SK-N-SH (cell line): ENCODE results near the gene CTDSPL2. TPM values are rescaled to one million over a fixed set of nuclear protein-coding genes. Genes with fewer than 3 reads are reported as not detected.
"Not testable (repeated sequence)": the region's sequence is repeated elsewhere in the genome, so short reads cannot be mapped to it uniquely, and the experiment has no call there.

Experiments used
- CTCF ChIA-PET: fragments of 300-600, 350-600 bp; formaldehyde crosslinking; extraction: SDS; loops from one replicate; lab custom pipeline; 2021; lab: Yijun Ruan, JAX
- POLR2A ChIA-PET: fragments of 350-600 bp; sonication (Branson Sonifier 250); formaldehyde crosslinking; extraction: SDS; loops from one replicate; lab custom pipeline; 2020; ENCODE audit warnings: antibody characterized with exemption, inconsistent platforms; lab: Yijun Ruan, JAX
- DNase-seq: peaks from one replicate; pipeline ENCODE4 v3.0.0; 2012
- H2AFZ ChIP-seq: fragments of 200-600 bp; sonication (generic); 2 replicates; pipeline ENCODE4 v1.8.1; 2016; ENCODE audit warnings: antibody characterized with exemption, mild to moderate bottlenecking, low read depth
- H3F3A ChIP-seq: fragments of 200-600 bp; sonication (generic); replicated peaks from 2 replicates; pipeline ENCODE3; 2016; ENCODE audit warnings: antibody characterized with exemption, mild to moderate bottlenecking; ENCODE audit not compliant: insufficient read depth
- H3K27ac ChIP-seq, 2 experiments: fragments of 200-500 bp in 1 of 2; fragments of 200-600 bp in 1 of 2; sonication (Bioruptor generic) in 1 of 2; sonication (generic), shearing (Covaris generic) in 1 of 2; 2 replicates each; pipeline versions ENCODE4 v1.5.1 to v1.6.1; 2014 to 2016; ENCODE audit warnings: low read depth in 2 of 2, inconsistent platforms in 1 of 2, low read length in 1 of 2, mild to moderate bottlenecking in 1 of 2, mixed read lengths in 1 of 2
- H3K27me3 ChIP-seq: fragments of 200-600 bp; sonication (generic), shearing (Covaris generic); 2 replicates; pipeline ENCODE4 v1.6.1; 2016; ENCODE audit warnings: mixed run types; ENCODE audit not compliant: insufficient read depth
- H3K36me3 ChIP-seq, 2 experiments: fragments of 200-500 bp in 1 of 2; fragments of 200-600 bp in 1 of 2; sonication (Bioruptor generic) in 1 of 2; sonication (generic) in 1 of 2; replicated peaks in 1 of 2; 2 replicates each; pipeline versions ENCODE3 to v1.5.1; 2014 to 2016; ENCODE audit warnings: low read length in 1 of 2, mild to moderate bottlenecking in 1 of 2; ENCODE audit not compliant: insufficient read depth in 2 of 2, control insufficient read depth in 1 of 2
- H3K4me1 ChIP-seq, 2 experiments: fragments of 200-500 bp in 1 of 2; fragments of 200-600 bp in 1 of 2; sonication (Bioruptor generic) in 1 of 2; sonication (generic), shearing (Covaris generic) in 1 of 2; 2 replicates each; pipeline versions ENCODE4 v1.5.1 to v1.6.1; 2014 to 2016; ENCODE audit warnings: low read depth in 1 of 2, low read length in 1 of 2, mixed run types in 1 of 2; ENCODE audit not compliant: insufficient read depth in 2 of 2, control insufficient read depth in 1 of 2
- H3K4me2 ChIP-seq: fragments of 200-600 bp; sonication (generic), shearing (Covaris generic); 2 replicates; pipeline ENCODE4 v1.6.1; 2017; ENCODE audit warnings: mixed run types
- H3K4me3 ChIP-seq, 2 experiments: fragments of 200-500 bp in 1 of 2; fragments of 200-600 bp in 1 of 2; sonication (Bioruptor generic) in 1 of 2; sonication (generic), shearing (Covaris generic) in 1 of 2; 2 replicates each; pipeline versions ENCODE4 v1.5.1 to v1.8.1; 2014 to 2016; ENCODE audit warnings: low read depth in 2 of 2, inconsistent platforms in 1 of 2, low read length in 1 of 2, mild to moderate bottlenecking in 1 of 2, mixed read lengths in 1 of 2, moderate library complexity in 1 of 2
- H3K79me2 ChIP-seq: fragments of 200-600 bp; sonication (generic); 2 replicates; pipeline ENCODE4 v1.8.1; 2017; ENCODE audit warnings: mild to moderate bottlenecking; ENCODE audit not compliant: insufficient read depth
- H3K9ac ChIP-seq: fragments of 200-600 bp; sonication (generic); 2 replicates; pipeline ENCODE4 v1.6.1; 2017; ENCODE audit warnings: mixed run types
- H3K9me2 ChIP-seq: fragments of 200-600 bp; sonication (generic); 2 replicates; pipeline ENCODE4 v1.6.1; 2017; ENCODE audit warnings: mixed run types
- H3K9me3 ChIP-seq: fragments of 200-600 bp; sonication (generic); 2 replicates; pipeline ENCODE4 v1.6.1; 2017; ENCODE audit warnings: mixed run types, mild to moderate bottlenecking, moderate library complexity
- H4K20me1 ChIP-seq: fragments of 200-600 bp; sonication (generic); 2 replicates; pipeline ENCODE4 v1.6.1; 2017; ENCODE audit warnings: mild to moderate bottlenecking, mixed run types; ENCODE audit not compliant: insufficient read depth
- EP300 ChIP-seq, 2 experiments: IDR thresholded peaks; 2 replicates each; pipeline versions ENCODE4 v1.4.0 to v1.6.1; 2012; ENCODE audit warnings: borderline replicate concordance in 1 of 2, low read depth in 1 of 2, low read length in 1 of 2
- MEF2A ChIP-seq: IDR thresholded peaks from 2 replicates; pipeline ENCODE4 v1.4.0; 2012; ENCODE audit warnings: low read depth, borderline replicate concordance
- NRF1 ChIP-seq: IDR thresholded peaks from 2 replicates; pipeline ENCODE4 v1.6.1; 2012; ENCODE audit warnings: low read depth, mild to moderate bottlenecking, low read length
- RAD21 ChIP-seq: IDR thresholded peaks from 2 replicates; pipeline ENCODE4 v1.6.1; 2012; ENCODE audit warnings: mild to moderate bottlenecking, low read length
- RFX5 ChIP-seq: IDR thresholded peaks from 2 replicates; pipeline ENCODE4 v1.6.1; 2012; ENCODE audit warnings: mild to moderate bottlenecking, improper control_type of control experiment, low read length
- RXRA ChIP-seq: IDR thresholded peaks from 2 replicates; pipeline ENCODE4 v1.4.0; 2012; ENCODE audit warnings: low read depth, mild to moderate bottlenecking, borderline replicate concordance
- SIN3A ChIP-seq: IDR thresholded peaks from 2 replicates; pipeline ENCODE4 v1.6.1; 2012; ENCODE audit warnings: low read depth, mild to moderate bottlenecking, low read length, moderate library complexity, borderline replicate concordance
- SMC3 ChIP-seq: IDR thresholded peaks from 2 replicates; pipeline ENCODE4 v1.6.1; 2012; ENCODE audit warnings: low read depth, low read length, improper control_type of control experiment
- TEAD4 ChIP-seq: IDR thresholded peaks from 2 replicates; pipeline ENCODE4 v1.4.0; 2012; ENCODE audit warnings: mild to moderate bottlenecking, borderline replicate concordance; ENCODE audit not compliant: insufficient read depth
- YY1 ChIP-seq: IDR thresholded peaks from 2 replicates; pipeline ENCODE4 v1.4.0; 2012; ENCODE audit warnings: low read depth, mild to moderate bottlenecking
- WGBS: methylation state at CpG from one replicate; pipeline ENCODE4 v1.1.6; 2017; ENCODE audit warnings: low lambda C conversion rate; 5-methylcytosine and 5-hydroxymethylcytosine counted together
- polyA plus RNA-seq, 3 experiments: library from polyadenylated mRNA; depleted of rRNA; stranded (reverse); fragments of >200 nt; gene quantifications; 2 replicates each; pipeline ENCODE4 v1.2.3, GENCODE V29; 2012
- TF ChIP-seq, protein P1 (sequence below): IDR thresholded peaks from 2 replicates; pipeline ENCODE4 v1.4.0; 2012; ENCODE audit warnings: low read depth
- TF ChIP-seq, protein P2 (sequence below): IDR thresholded peaks from 2 replicates; pipeline ENCODE4 v1.6.1; 2012; ENCODE audit warnings: mild to moderate bottlenecking, low read depth, low read length, moderate library complexity
- TF ChIP-seq, protein P3 (sequence below): IDR thresholded peaks from 2 replicates; pipeline ENCODE4 v1.4.0; 2012; ENCODE audit warnings: low read depth, borderline replicate concordance

The CTDSPL2 gene
- polyA plus RNA-seq, 1 of the 3 experiments (the other 2 are of a cell fraction): 9.0 TPM

DNA sequence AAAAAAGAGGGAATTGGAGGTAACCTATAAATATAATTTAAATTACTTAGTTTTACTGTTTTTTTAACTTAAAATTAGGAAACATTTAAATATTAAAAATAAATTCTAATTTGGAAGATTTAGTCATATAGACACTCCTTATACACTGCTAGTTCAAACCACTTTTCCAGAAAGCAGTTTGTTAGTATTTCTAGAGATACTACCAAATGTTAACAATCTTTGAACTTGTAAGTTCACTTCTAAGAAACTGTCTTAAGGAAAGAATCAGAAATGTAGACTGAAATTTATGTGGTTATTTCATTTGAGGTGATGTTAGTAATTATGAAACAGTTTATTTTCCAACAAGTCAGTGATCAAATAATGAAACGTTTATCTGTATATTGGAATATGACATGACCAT, 22.7 kb downstream of the CTDSPL2 start:
- no peaks in the 10 kb centered on the region for H3K27me3 ChIP-seq
- H4K20me1 ChIP-seq: peaks cover 21% of the 10 kb centered on the region; the same call in 1 of the 2 replicates
- H3K79me2 ChIP-seq: peaks cover 100% of the 10 kb centered on the region
- H3K4me2 ChIP-seq: no peak overlapping the region
- H2AFZ ChIP-seq: no peak overlapping the region
- CTCF ChIA-PET: no interaction called here
- 81% methylated on average over 1 of the region's 1 CpG for WGBS
- H3F3A ChIP-seq: peaks cover 11% of the 10 kb centered on the region
- H3K4me3 ChIP-seq: no peak overlapping the region
- H3K36me3 ChIP-seq: peaks cover 0 to 3% of the 10 kb centered on the region in 2 experiments
- H3K9me2 ChIP-seq: no peaks in the 10 kb centered on the region
- no peak for DNase-seq
- POLR2A ChIA-PET: no interaction called here
- TF ChIP-seq MEF2A: no peak
- TF ChIP-seq, protein P1, sequence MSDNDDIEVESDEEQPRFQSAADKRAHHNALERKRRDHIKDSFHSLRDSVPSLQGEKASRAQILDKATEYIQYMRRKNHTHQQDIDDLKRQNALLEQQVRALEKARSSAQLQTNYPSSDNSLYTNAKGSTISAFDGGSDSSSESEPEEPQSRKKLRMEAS: no peak
- no peak for TF ChIP-seq RXRA
- no peak for TF ChIP-seq EP300 (IDR thresholded peaks at IDR 0.05; ENCODE audit: borderline replicate concordance in 1 of 2, low read depth in 1 of 2, low read length in 1 of 2)
- no peak for TF ChIP-seq RAD21
- TF ChIP-seq, protein P2, sequence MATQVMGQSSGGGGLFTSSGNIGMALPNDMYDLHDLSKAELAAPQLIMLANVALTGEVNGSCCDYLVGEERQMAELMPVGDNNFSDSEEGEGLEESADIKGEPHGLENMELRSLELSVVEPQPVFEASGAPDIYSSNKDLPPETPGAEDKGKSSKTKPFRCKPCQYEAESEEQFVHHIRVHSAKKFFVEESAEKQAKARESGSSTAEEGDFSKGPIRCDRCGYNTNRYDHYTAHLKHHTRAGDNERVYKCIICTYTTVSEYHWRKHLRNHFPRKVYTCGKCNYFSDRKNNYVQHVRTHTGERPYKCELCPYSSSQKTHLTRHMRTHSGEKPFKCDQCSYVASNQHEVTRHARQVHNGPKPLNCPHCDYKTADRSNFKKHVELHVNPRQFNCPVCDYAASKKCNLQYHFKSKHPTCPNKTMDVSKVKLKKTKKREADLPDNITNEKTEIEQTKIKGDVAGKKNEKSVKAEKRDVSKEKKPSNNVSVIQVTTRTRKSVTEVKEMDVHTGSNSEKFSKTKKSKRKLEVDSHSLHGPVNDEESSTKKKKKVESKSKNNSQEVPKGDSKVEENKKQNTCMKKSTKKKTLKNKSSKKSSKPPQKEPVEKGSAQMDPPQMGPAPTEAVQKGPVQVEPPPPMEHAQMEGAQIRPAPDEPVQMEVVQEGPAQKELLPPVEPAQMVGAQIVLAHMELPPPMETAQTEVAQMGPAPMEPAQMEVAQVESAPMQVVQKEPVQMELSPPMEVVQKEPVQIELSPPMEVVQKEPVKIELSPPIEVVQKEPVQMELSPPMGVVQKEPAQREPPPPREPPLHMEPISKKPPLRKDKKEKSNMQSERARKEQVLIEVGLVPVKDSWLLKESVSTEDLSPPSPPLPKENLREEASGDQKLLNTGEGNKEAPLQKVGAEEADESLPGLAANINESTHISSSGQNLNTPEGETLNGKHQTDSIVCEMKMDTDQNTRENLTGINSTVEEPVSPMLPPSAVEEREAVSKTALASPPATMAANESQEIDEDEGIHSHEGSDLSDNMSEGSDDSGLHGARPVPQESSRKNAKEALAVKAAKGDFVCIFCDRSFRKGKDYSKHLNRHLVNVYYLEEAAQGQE: no peak
- no peak for TF ChIP-seq SMC3
- TF ChIP-seq, protein P3, sequence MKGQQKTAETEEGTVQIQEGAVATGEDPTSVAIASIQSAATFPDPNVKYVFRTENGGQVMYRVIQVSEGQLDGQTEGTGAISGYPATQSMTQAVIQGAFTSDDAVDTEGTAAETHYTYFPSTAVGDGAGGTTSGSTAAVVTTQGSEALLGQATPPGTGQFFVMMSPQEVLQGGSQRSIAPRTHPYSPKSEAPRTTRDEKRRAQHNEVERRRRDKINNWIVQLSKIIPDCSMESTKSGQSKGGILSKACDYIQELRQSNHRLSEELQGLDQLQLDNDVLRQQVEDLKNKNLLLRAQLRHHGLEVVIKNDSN: no peak
- TF ChIP-seq RFX5: no peak
- TF ChIP-seq TEAD4: no peak
- TF ChIP-seq SIN3A: no peak
- no peak for TF ChIP-seq NRF1
- TF ChIP-seq YY1: no peak
- H3K9ac ChIP-seq: no peak overlapping the region
- H3K9me3 ChIP-seq: no peaks in the 10 kb centered on the region
- no peaks in the 10 kb centered on the region for H3K4me1 ChIP-seq
- no peak overlapping the region for H3K27ac ChIP-seq

DNA sequence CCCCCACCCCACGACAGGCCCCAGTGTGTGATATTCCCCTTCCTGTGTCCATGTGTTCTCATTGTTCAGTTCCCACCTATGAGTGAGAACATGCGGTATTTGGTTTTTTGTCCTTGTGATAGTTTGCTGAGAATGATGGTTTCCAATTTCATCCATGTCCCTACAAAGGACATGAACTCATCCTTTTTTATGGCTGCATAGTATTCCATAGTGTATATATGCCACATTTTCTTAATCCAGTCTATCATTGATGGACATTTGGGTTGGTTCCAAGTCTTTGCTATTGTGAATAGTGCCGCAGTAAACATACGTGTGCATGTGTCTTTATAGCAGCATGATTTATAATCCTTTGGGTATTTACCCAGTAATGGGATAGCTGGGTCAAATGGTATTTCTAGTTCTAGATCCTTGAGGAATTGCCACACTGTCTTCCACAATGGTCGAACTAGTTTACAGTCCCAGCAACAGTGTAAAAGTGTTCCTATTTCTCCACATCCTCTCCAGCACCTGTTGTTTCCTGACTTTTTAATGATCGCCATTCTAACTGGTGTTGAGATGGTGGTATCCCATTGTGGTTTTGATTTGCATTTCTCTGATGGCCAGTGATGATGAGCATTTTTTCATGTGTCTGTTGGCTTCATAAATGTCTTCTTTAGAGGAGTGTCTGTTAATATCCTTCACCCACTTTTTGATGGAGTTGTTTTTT, 26.3 kb downstream of the CTDSPL2 start:
- H3K9me3 ChIP-seq, H3K9me2 ChIP-seq, H3K4me2 ChIP-seq, POLR2A ChIA-PET, CTCF ChIA-PET, H3K27me3 ChIP-seq, DNase-seq, H2AFZ ChIP-seq, H3K9ac ChIP-seq, H3K27ac ChIP-seq, H3K36me3 ChIP-seq, H3K4me3 ChIP-seq, H3K4me1 ChIP-seq: not testable (repeated sequence)
- H3F3A ChIP-seq: peaks cover 11% of the 10 kb centered on the region
- 95% methylated on average over 6 of the region's 6 CpGs for WGBS
- peaks cover 100% of the 10 kb centered on the region for H3K79me2 ChIP-seq
- peaks cover 38% of the 10 kb centered on the region; the same call in 1 of the 2 replicates for H4K20me1 ChIP-seq
